GM18858 (cell line): ENCODE data around the gene TBC1D14.

Experiments
- ATAC-seq: cut with Tn5 transposase; IDR thresholded peaks from one replicate; pipeline ENCODE4 v1.9.1; 2021; ENCODE audit not compliant: unreplicated experiment

The TBC1D14 gene

DNA sequence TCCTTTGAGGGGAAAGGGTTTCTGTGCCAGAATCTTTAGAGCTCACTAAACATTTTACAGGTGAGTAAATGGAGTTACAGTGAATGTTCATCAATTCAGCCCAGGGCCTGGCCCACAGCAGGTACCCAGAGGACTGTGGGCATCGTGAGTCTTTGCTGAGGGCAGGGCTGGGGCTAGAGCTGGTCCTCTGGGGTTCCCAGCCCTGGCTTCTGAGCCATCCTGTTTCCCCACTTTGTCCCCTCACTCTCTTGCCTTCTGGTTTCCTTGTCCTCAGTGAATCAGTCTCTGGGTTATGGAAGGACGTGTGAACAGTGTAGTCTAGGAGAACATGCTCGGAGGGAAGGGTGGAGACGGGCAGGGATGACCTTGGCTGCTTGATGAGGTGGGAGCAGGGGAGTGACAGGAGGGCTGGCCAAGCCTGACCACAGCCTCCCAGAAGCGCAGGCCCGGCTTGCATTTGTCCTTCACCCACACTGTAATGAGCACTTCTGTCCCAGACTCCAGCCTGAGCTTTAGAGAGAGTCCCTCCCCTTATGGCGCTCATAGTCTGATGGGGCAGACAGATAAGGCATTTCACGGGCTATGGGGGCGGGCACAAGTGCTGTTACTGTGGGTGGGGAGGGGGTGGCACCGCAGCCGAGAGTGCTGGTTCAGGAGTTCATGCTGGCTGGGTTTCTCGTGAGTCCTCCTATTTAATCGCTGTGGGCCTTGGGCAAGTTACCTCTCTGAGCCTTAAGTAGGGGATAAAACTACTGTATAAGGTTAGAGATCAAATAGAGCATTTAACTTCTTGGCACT, 17.3 kb downstream of the TBC1D14 start:
- ATAC-seq = no peak

DNA sequence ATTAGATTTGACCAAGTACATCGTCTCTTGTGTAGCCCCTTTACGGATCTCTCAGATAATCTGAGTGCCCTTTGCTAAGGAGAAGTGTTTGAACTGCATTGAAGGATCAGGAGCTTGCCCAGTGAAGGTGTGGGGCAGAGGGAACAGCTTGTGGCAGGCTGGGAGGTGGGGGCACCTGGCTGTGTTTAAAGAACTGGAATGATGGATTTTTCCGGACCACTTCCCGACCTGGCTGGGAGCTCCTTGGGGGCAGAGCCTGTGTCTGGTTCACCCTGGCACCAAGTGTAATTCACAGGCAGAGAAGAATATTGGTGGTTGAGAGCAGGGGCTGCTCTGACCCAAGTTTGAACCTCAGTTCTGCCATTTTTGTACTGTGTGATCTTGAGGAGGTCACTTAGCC, 18.5 kb downstream of the TBC1D14 start:
- ATAC-seq = no peak

GRCh38 chr4:6929339-6929811, 19.7 kb downstream of the TBC1D14 start:
- no peak for ATAC-seq

DNA sequence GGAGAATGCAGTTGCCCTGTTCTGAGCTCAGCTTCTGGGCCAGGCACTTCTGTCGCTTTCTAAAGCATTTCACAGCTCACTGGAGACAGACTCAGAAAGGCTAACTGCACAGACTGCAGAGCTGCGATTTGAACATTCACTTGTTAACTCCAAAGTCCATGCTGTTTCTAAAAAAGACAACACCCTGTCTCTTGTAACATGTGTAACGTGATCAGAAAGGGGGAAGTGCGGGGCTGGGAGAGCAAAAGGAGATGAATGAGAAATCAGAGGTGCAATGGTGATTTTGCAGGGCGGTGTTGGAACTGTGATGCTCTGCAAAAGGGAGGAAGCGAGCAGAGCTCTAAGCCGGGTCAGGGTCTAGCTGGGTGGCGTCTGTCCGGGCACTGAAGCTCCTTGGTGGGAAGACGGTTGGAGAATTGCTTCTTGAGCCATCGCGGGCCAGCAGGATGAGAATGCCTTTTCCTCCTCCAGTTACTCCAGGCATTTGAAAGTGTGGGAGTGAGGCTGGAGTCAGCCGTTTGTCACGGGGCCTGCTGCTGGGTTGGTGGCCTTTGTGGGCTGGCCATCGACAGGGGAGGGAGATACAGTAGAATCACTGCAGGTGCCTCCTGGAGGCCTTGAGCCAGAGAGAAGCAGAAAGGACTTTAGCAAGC, 20.3 kb downstream of the TBC1D14 start:
- no peak for ATAC-seq

- ATAC-seq = no peak
Measured at GRCh38 chr4:6932475-6932874, 22.8 kb downstream of the TBC1D14 start.

DNA sequence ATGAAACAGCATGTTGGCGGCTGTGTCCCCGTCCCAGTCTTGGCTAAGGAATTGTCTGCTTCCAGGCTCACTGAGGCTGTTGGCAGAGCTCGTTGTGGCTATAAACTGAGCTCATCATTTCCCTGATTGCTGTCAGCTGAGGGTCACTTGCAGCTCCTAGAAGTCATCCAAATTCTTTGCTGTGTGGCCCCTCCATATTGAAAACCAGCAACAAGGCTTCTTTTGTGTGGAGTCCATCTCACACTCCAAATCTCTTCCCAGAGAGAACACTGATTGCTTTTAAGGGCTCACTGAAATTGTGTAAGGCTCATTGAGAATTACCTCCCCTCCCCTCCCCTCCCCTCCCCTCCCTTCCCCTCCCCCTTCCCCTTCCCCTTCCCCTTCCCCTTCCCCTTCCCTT, 23.3 kb downstream of the TBC1D14 start:
- no peak for ATAC-seq

DNA sequence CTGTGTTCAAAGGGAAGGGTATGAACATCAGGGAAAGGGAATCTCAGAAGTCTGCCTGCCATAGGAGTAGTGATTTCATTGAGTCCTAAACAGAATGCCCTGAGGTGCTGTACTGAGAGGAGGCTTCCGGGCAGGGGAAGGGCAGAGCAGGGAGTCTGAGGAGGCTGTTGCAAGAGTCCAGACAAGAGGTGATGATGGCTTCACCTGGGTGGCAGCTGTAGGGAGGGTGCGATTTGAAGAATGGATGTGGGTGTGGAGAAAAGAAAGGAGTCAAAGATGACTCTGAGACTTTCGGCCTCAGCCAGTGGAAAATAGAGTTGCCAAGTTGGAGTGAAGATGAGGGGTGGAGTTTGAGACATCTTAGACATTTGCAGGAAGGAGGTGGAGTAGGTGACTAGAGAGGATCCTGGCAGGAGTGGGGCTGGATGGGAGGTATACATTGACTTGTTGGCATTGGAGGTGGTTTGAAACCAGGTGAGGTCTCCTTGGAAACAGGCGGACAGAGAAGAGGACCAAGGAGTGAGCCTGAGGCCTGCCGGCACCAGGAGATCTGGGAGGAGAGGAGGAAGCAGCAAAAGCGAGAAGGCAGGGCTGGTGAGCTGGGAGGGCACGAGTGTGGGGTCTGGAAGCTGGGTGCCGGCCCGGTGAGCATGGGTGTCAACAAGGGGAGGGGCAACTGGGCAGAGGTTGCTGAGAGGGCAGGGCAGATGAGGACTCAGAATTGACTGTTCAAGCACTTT, 24.2 kb downstream of the TBC1D14 start:
- ATAC-seq = no peak

DNA sequence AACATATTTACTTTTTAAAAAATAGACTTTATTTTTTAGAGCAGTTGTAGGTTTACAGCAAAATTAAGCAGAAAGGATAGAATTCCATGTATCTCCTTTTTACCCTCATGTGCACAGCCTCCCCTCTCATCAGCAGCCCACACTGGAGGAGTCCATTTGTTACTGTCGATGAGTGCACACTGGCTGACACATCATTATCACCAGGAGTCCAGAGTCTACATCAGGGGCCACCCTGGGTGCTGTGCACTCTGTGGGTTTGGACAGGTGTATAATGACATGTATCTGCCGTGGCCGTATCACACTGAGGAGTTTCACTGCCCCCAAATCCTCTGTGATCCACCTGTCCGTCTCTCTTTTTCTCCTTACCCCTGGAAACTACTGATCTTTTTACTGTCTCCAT, 26.3 kb downstream of the TBC1D14 start:
- ATAC-seq = no peak

GRCh38 chr4:6937201-6937600, 27.6 kb downstream of the TBC1D14 start:
- ATAC-seq = no peak

DNA sequence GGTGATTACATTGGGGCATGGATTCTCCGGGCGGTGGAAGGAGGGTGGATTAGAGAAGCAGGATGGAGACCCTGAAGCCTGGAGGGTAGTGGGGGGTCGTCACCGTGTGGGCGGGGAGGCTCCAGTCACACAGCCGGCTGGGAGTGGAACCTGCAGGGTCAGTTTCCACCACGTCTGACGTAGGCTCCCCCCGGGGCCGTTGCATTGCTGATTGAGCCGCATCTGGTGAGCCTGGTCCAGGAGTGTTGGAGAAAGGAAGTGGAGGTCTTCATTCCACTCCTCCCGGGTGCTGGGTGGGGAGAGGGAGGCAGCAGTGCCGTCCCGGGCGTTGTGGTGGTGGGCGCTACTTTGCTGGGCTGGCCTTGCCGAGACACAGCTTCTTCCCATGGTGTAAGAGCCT, 28.1 kb downstream of the TBC1D14 start:
- no peak for ATAC-seq

DNA sequence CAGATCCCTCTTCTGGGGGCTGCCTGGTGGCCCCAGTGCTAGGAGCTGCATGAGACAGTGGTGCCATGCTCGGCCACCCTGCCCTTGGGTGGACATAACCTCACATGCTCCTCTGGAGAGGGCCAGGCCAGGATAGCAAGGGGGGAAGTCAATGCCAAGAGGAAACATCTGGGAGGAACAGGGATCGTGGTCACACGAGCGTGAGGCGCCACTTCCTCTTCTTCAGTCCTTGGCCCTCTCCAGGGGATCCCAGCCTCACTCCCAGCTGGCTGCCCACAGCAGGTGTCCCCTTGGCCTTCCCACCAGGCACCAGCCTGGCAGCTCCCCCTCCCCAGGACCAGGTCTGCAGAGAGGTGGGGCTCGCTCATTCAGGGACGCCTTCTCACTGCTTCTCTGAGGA, 28.6 kb downstream of the TBC1D14 start:
- ATAC-seq = no peak

GRCh38 chr4:6938647-6939271, 29.1 kb downstream of the TBC1D14 start:
- ATAC-seq = no peak

GRCh38 chr4:6939761-6940743, 30.4 kb downstream of the TBC1D14 start:
- ATAC-seq = peak; percentile 27

DNA sequence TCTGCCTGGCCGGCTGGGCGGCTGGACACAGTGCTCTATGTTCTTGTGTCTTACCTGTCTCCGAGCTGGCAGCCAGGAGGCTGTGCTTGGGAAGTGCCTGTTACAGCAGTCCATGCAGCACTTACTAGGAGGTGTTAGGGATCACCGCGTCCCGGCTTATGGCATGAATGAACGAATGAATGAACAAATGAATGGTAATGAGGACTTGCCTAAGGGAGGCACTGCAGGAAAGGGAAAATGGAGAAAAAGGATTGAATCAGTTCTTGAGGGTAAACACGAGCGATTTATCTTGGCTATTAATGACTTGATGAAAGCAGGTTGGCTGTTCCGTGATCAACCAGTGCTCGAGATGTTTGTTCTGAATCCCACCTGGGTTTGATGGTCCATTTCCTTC, 31.1 kb downstream of the TBC1D14 start:
- ATAC-seq = no peak

- ATAC-seq = no peak
Measured at GRCh38 chr4:6941796-6942195, 32.2 kb downstream of the TBC1D14 start.

GRCh38 chr4:6942238-6942800, 32.7 kb downstream of the TBC1D14 start:
- ATAC-seq = peak; percentile 64

- no peak for ATAC-seq
Measured at GRCh38 chr4:6943012-6943884, 33.6 kb downstream of the TBC1D14 start.

GRCh38 chr4:6943885-6944225, 34.2 kb downstream of the TBC1D14 start:
- no peak for ATAC-seq
